ENCODE results near the gene CNTN5. TPM values are rescaled to one million over a fixed set of nuclear protein-coding genes. Genes with fewer than 3 reads are reported as not detected.

Gene CNTN5
- total RNA-seq, 1 donor from 2014 or later, result 0.24 TPM

GRCh38 chr11:99307510-99308088 lies 286.9 kb downstream of the CNTN5 start:
- no peaks in the 10 kb centered on the region for H3K9me3 ChIP-seq
- no peak for DNase-seq
- ATAC-seq, result no peak
- H3K27me3 ChIP-seq (ENCODE audit: low read depth), result no peaks in the 10 kb centered on the region
- H3K36me3 ChIP-seq, result no peaks in the 10 kb centered on the region
- no peak overlapping the region for H3K27ac ChIP-seq
- intact Hi-C loops (cut with DNase I), result no loop called here
- H3K4me3 ChIP-seq, result no peak overlapping the region
- no peak for TF ChIP-seq CTCF (IDR thresholded peaks at IDR 0.05)
- no peaks in the 10 kb centered on the region for H3K4me1 ChIP-seq

GRCh38 chr11:99311870-99312269 lies 291.1 kb downstream of the CNTN5 start:
- ATAC-seq (no peak), DNase-seq (no peak)
- no peak overlapping the region for H3K27ac ChIP-seq
- no peaks in the 10 kb centered on the region for H3K4me1 ChIP-seq
- H3K27me3 ChIP-seq (ENCODE audit: low read depth), result no peaks in the 10 kb centered on the region
- H3K36me3 ChIP-seq, result no peaks in the 10 kb centered on the region
- TF ChIP-seq CTCF (IDR thresholded peaks at IDR 0.05), result no peak
- intact Hi-C loops (cut with DNase I), result no loop called here
- no peaks in the 10 kb centered on the region for H3K9me3 ChIP-seq
- H3K4me3 ChIP-seq, result no peak overlapping the region

- no peaks in the 10 kb centered on the region for H3K9me3 ChIP-seq
- intact Hi-C loops (cut with DNase I), result no loop called here
Measured at GRCh38 chr11:99316776-99317520, 296.2 kb downstream of the CNTN5 start.

GRCh38 chr11:99320769-99321290 lies 300.1 kb downstream of the CNTN5 start:
- H3K9me3 ChIP-seq, result no peaks in the 10 kb centered on the region
- H3K27ac ChIP-seq, result no peak overlapping the region

More at GRCh38 chr11:99316776-99317520, 296.2 kb downstream of the CNTN5 start:
- Histone ChIP-seq H3K4me1 (no peaks in the 10 kb centered on the region), H3K27ac (no peak overlapping the region), H3K4me3 (no peak overlapping the region), H3K36me3 (no peaks in the 10 kb centered on the region), H3K27me3 (ENCODE audit: low read depth) (no peaks in the 10 kb centered on the region)
- TF ChIP-seq CTCF (IDR thresholded peaks at IDR 0.05), result no peak
- ATAC-seq (no peak), DNase-seq (no peak)

GRCh38 chr11:99325847-99326246 lies 305.1 kb downstream of the CNTN5 start:
- Histone ChIP-seq H3K9me3 (no peaks in the 10 kb centered on the region), H3K4me1 (no peaks in the 10 kb centered on the region), H3K27ac (no peak overlapping the region), H3K4me3 (no peak overlapping the region), H3K27me3 (ENCODE audit: low read depth) (no peaks in the 10 kb centered on the region), H3K36me3 (no peaks in the 10 kb centered on the region)
- DNase-seq (no peak), ATAC-seq (no peak)
- intact Hi-C loops (cut with DNase I), result no loop called here
- TF ChIP-seq CTCF (IDR thresholded peaks at IDR 0.05), result no peak

More at GRCh38 chr11:99320769-99321290, 300.1 kb downstream of the CNTN5 start:
- ATAC-seq (no peak), DNase-seq (no peak)
- H3K4me1 ChIP-seq, result no peaks in the 10 kb centered on the region
- H3K27me3 ChIP-seq (ENCODE audit: low read depth), result no peaks in the 10 kb centered on the region
- TF ChIP-seq CTCF (IDR thresholded peaks at IDR 0.05), result no peak
- H3K4me3 ChIP-seq, result no peak overlapping the region
- no peaks in the 10 kb centered on the region for H3K36me3 ChIP-seq
- intact Hi-C loops (cut with DNase I), result no loop called here

All from lower lobe of right lung (tissue), 2 donors.